Natural killer cell (primary cell): Measurements from ENCODE around the gene LPCAT4. TPM values are rescaled to one million over a fixed set of nuclear protein-coding genes. Genes with fewer than 3 reads are reported as not detected.

Experiments
- ATAC-seq, 3 donors: fragments of 150-1000 bp in 2 of 3; fragments of 200-7000 bp in 1 of 3; cut with Tn5 transposase; 1 replicate in 1 of 3; 2 replicates in 2 of 3; pipeline ENCODE4 v1.10.0; 2021; ENCODE audit warnings: mild to moderate bottlenecking in 2 of 3, moderate library complexity in 2 of 3
- DNase-seq, 2 donors: peaks; one replicate each; pipeline versions ENCODE4 v3.0.0 to v3.0.0-alpha.2; 2013 to 2021; ENCODE audit warnings: mixed read lengths in 1 of 2
- H3K27ac ChIP-seq: one replicate; pipeline ENCODE4 v1.5.1; 2013; ENCODE audit warnings: mild to moderate bottlenecking, low read length
- H3K27me3 ChIP-seq: one replicate; pipeline ENCODE4 v1.6.1; 2013; ENCODE audit warnings: low read length; ENCODE audit not compliant: control insufficient read depth, insufficient read depth
- H3K36me3 ChIP-seq: one replicate; pipeline ENCODE4 v1.6.1; 2013; ENCODE audit warnings: low read length; ENCODE audit not compliant: control insufficient read depth, insufficient read depth
- H3K4me1 ChIP-seq: one replicate; pipeline ENCODE4 v1.6.1; 2013; ENCODE audit warnings: low read length; ENCODE audit not compliant: control insufficient read depth, insufficient read depth
- H3K4me3 ChIP-seq: one replicate; pipeline ENCODE4 v1.5.1; 2013; ENCODE audit warnings: low read length
- H3K9me3 ChIP-seq: one replicate; pipeline ENCODE4 v1.6.1; 2013; ENCODE audit warnings: low read length; ENCODE audit not compliant: control insufficient read depth, insufficient read depth
- H3K27ac Mint-ChIP-seq, 2 donors: one replicate each; pipeline ENCODE4 v1.8.0; 2022; ENCODE audit warnings: mild to moderate bottlenecking in 2 of 2, mixed read lengths in 2 of 2, moderate library complexity in 1 of 2
- H3K27me3 Mint-ChIP-seq, 2 donors: one replicate each; pipeline ENCODE4 v1.8.0; 2022; ENCODE audit warnings: low read depth in 2 of 2, mixed read lengths in 2 of 2
- H3K36me3 Mint-ChIP-seq: one replicate; pipeline ENCODE4 v1.8.0; 2022; ENCODE audit warnings: mixed read lengths
- H3K4me1 Mint-ChIP-seq, 2 donors: one replicate each; pipeline ENCODE4 v1.8.0; 2022; ENCODE audit warnings: mixed read lengths in 2 of 2
- H3K4me3 Mint-ChIP-seq: one replicate; pipeline ENCODE4 v1.8.0; 2022; ENCODE audit warnings: mild to moderate bottlenecking, moderate library complexity, mixed read lengths
- H3K9me3 Mint-ChIP-seq, 2 donors: one replicate each; pipeline ENCODE4 v1.8.0; 2022; ENCODE audit warnings: mixed read lengths in 2 of 2
- CTCF ChIP-seq: fragments of 200-600 bp; IDR thresholded peaks from one replicate; pipeline ENCODE4 v1.8.0; 2022; ENCODE audit warnings: antibody characterized with exemption
- WGBS: methylation state at CpG from one replicate; pipeline ENCODE4 v1.1.7; 2013; ENCODE audit warnings: missing lambda C conversion rate; ENCODE audit not compliant: insufficient coverage; 5-methylcytosine and 5-hydroxymethylcytosine counted together
- intact Hi-C: fragments of 100-400 bp; cut with micrococcal nuclease; formaldehyde crosslinking; loops from one replicate; pipeline ENCODE4 v1.14.2; 2022
- total RNA-seq, 4 donors: library from RNA; stranded (reverse); fragments of 120-200 nt in 1 of 4; gene quantifications; one replicate each; pipeline versions ENCODE4 v1.2.3 to v1.2.4, GENCODE V29; 2013 to 2022

Gene LPCAT4
- total RNA-seq, 3 donors from 2014 or later (not counting 1 experiment from before 2014, with no cell fraction given), result 42.1 to 50.1 (median 44.5) TPM

- H3K27me3 Mint-ChIP-seq, result no peaks in the 10 kb centered on the region
- no peak overlapping the region for H3K27ac Mint-ChIP-seq
- no CpG with 5 or more reads among the region's 8 CpGs for WGBS
- no peak overlapping the region for H3K4me3 Mint-ChIP-seq
- H3K9me3 Mint-ChIP-seq, result no peaks in the 10 kb centered on the region
- H3K36me3 Mint-ChIP-seq, result no peaks in the 10 kb centered on the region
- ATAC-seq (no peak), DNase-seq (no peak)
- Histone ChIP-seq H3K4me1 (peaks cover 34% of the 10 kb centered on the region), H3K27me3 (no peaks in the 10 kb centered on the region), H3K36me3 (peaks cover 10% of the 10 kb centered on the region), H3K27ac (no peak overlapping the region), H3K9me3 (no peaks in the 10 kb centered on the region), H3K4me3 (no peak overlapping the region)
- H3K4me1 Mint-ChIP-seq, result peaks cover 23 to 35% of the 10 kb centered on the region in 2 donors
- no peak for TF ChIP-seq CTCF
- intact Hi-C loops, result no loop called here
Observed at GRCh38 chr15:34364041-34364440, 3.0 kb downstream of the LPCAT4 start.

- Mint-ChIP-seq H3K9me3 (no peaks in the 10 kb centered on the region), H3K36me3 (no peaks in the 10 kb centered on the region), H3K27ac (no peak overlapping the region), H3K27me3 (no peaks in the 10 kb centered on the region), H3K4me3 (no peak overlapping the region), H3K4me1 (peaks cover 14 to 22% of the 10 kb centered on the region in 2 donors)
- DNase-seq (no peak), ATAC-seq (no peak)
- intact Hi-C loops, result no loop called here
- H3K27ac ChIP-seq, result no peak overlapping the region
- H3K4me3 ChIP-seq, result no peak overlapping the region
- peaks cover 22% of the 10 kb centered on the region for H3K36me3 ChIP-seq
- peaks cover 19% of the 10 kb centered on the region for H3K4me1 ChIP-seq
- TF ChIP-seq CTCF, result no peak
- 81% methylated on average over 5 of the region's 10 CpGs for WGBS
- H3K27me3 ChIP-seq, result no peaks in the 10 kb centered on the region
- H3K9me3 ChIP-seq, result no peaks in the 10 kb centered on the region
Observed at GRCh38 chr15:34362047-34362773, 4.8 kb downstream of the LPCAT4 start.

- H3K27ac Mint-ChIP-seq, result no peak overlapping the region
- H3K27me3 Mint-ChIP-seq, result no peaks in the 10 kb centered on the region
- H3K9me3 ChIP-seq, result no peaks in the 10 kb centered on the region
- intact Hi-C loops, result no loop called here
- H3K27me3 ChIP-seq, result no peaks in the 10 kb centered on the region
- DNase-seq (no peak), ATAC-seq (no peak)
- peaks cover 27% of the 10 kb centered on the region for H3K36me3 ChIP-seq
- no peak overlapping the region for H3K4me3 ChIP-seq
- no peak for TF ChIP-seq CTCF
- 86% methylated on average over 7 of the region's 7 CpGs for WGBS
- H3K9me3 Mint-ChIP-seq, result no peaks in the 10 kb centered on the region
- H3K4me1 ChIP-seq, result peaks cover 18% of the 10 kb centered on the region
- H3K36me3 Mint-ChIP-seq, result no peaks in the 10 kb centered on the region
- no peak overlapping the region for H3K4me3 Mint-ChIP-seq
- peaks cover 9 to 15% of the 10 kb centered on the region in 2 donors for H3K4me1 Mint-ChIP-seq
- no peak overlapping the region for H3K27ac ChIP-seq
Observed at GRCh38 chr15:34361278-34361677, 5.7 kb downstream of the LPCAT4 start.

- WGBS, result 100% methylated on average over 1 of the region's 1 CpG
- H3K4me3 Mint-ChIP-seq, result no peak overlapping the region
- ATAC-seq, result no peak
- H3K27me3 Mint-ChIP-seq, result no peaks in the 10 kb centered on the region
- Histone ChIP-seq H3K4me1 (peaks cover 8% of the 10 kb centered on the region), H3K4me3 (no peak overlapping the region), H3K36me3 (peaks cover 27% of the 10 kb centered on the region), H3K27me3 (no peaks in the 10 kb centered on the region), H3K9me3 (no peaks in the 10 kb centered on the region), H3K27ac (no peak overlapping the region)
- intact Hi-C loops, result no loop called here
- no peak for TF ChIP-seq CTCF
- peaks cover 0 to 5% of the 10 kb centered on the region in 2 donors for H3K4me1 Mint-ChIP-seq
- peak overlapping the region in 1 of 2 donors; percentile 19 for H3K27ac Mint-ChIP-seq
- H3K9me3 Mint-ChIP-seq, result no peaks in the 10 kb centered on the region
- no peak for DNase-seq
- no peaks in the 10 kb centered on the region for H3K36me3 Mint-ChIP-seq
Observed at GRCh38 chr15:34360298-34360697, 6.7 kb downstream of the LPCAT4 start.
